CD4-positive, alpha-beta T cell treated with Interleukin-1 beta for 1 hour (primary cell): ENCODE data around the gene SCAMP5.

Source experiments
- DNase-seq, 2 donors: peaks; one replicate each; pipeline ENCODE4 v3.0.0-alpha.2; 2020 to 2022

Gene SCAMP5

GRCh38 chr15:74977599-74977998 lies 17.8 kb upstream of the SCAMP5 start:
- DNase-seq: no peak

DNA sequence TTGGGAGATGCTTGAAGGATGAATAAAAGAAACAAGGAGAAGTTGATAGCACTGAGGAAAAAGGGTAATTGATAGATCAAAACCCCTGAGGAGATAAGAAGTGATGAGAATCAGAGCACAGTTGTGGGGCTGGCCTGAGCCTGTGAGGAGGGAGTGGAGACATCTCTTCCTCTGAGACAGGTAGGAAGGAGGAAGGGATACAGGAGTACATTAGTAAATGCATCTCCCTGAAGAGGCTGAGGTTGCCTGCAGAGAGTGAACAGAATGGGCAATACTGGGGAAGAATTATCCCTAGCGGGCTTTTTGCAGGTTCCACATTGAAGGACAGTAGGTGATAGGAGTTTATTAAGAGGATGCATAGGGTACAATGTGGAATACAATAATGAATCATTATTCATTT lies 17.3 kb upstream of the SCAMP5 start:
- no peak for DNase-seq

DNA sequence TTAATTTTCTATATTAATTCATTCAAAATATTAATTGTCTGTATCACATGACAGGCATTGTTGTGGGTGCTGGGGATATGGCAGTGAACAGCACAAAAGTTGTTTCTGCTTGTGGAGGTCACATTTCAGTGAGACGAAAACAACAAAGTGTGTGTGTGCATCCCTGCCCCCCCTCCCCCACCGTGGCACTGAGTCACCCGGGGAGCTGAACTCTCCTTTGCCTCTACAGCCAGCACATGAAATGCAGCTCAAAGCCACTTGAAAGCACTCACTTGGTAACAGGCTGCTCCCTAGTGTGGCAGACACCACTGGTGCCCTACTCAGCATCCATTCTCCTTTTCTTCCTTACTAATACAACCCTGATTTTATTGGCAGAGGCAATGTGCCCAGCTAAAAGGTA lies 16.9 kb upstream of the SCAMP5 start:
- DNase-seq: no peak

DNA sequence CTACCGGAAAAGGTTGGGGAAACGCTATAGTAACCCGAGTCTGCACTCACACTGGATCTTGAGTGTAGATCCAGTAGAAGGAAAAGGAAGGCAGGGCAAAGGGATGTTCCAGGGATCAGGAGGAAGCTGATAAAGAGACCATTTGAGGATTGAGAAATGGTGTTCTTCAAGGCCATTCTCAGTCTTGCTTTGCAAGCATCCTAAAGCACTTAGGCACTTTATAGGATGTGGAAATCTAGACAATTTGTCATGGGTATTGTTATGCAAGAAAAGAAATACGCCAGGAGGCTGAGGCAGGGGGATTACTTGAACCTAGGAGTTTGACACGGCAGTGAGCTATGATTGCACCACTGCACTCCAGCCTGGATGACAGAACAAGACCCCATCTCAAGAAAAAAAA lies 13.2 kb upstream of the SCAMP5 start:
- no peak for DNase-seq

- DNase-seq: no peak
Observed at GRCh38 chr15:74983725-74984231, 11.6 kb upstream of the SCAMP5 start.

DNA sequence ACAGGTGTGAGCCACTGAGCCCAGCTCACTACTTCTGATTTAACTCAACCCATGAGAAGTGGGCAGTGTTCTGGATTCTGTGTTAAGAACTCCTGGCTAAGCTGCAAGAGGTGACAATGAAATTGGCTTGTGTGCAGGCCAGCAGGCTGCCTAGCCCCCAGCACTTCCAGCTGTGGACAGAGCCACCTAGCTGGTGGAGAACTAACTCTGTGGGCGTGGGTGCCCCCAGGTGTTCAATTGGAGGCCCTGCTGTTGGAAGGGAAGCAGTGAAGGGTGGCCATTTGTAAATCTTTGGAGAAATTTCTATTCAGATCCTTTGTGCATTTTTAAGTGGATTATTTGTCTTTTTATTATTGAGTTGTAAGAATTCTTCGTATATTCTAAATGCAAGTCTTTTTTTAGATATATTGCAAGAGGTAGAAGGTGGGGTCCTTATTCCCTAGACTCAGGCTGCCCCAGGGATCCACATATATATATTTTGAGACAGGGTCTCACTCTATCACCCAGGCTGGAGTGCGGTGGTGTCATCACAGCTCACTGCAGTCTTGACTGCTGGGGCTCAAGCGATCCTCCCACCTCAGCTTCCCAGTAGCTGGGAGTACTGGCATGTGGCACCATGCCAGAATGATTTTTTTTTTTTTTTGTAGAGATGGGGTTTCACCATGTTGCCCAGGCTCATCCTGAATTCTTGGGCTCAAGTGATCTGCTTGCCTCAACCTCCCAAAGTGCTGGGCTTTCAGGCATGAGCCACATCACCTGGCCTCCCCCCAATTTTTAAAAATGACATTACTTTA lies 7.2 kb upstream of the SCAMP5 start:
- peak; percentile 6 to 9 for DNase-seq

- DNase-seq: no peak
Observed at GRCh38 chr15:74989527-74989926, 5.8 kb upstream of the SCAMP5 start.

DNA sequence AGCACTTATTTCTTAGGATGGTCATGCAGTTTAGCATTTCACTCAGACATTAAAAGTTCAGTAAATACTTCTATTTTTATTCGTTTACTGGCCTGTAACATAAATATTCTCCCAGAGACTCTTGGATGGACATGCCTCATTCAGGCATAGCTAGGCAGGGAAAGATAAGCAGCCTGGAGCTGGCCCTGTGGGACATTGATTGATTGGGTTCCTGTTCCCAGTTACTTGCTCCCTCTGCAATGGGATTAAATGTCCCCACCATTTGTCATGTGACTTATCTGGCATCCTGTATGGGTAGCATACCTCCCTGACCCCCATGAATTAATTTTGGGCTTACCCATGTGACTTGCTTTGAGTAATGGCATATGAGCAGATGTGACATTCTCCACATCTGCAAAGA lies 2.7 kb upstream of the SCAMP5 start:
- no peak for DNase-seq

DNA sequence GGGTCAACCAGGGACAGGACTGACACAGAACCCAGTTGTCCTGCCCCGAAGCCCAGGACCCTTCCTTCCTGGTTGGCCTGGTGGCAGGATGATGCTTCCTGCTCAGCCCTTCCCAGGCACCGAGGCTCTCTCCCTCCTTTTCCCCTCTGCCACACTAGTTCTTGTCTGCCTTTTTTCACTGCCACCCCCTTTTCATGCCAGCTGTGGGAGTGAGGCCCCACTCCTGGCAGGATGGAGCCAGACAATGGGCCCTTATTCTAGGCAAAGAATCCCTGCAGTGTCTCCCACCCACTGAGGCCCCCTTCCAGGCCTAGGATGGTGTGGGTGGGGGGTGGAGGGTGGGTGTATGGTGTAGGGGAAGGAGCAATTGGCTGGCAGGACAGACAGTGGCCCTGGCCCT lies 1.1 kb upstream of the SCAMP5 start:
- no peak for DNase-seq

- no peak for DNase-seq
Observed at GRCh38 chr15:74994685-74995084, 678 bp upstream of the SCAMP5 start.

GRCh38 chr15:74995779-74996765 lies 709 bp downstream of the SCAMP5 start:
- DNase-seq: no peak

GRCh38 chr15:74997141-74997540 lies 1.8 kb downstream of the SCAMP5 start:
- no peak for DNase-seq

GRCh38 chr15:74997543-74997942 lies 2.2 kb downstream of the SCAMP5 start:
- no peak for DNase-seq

- DNase-seq: no peak
Observed at GRCh38 chr15:75001310-75001709, 5.9 kb downstream of the SCAMP5 start.

DNA sequence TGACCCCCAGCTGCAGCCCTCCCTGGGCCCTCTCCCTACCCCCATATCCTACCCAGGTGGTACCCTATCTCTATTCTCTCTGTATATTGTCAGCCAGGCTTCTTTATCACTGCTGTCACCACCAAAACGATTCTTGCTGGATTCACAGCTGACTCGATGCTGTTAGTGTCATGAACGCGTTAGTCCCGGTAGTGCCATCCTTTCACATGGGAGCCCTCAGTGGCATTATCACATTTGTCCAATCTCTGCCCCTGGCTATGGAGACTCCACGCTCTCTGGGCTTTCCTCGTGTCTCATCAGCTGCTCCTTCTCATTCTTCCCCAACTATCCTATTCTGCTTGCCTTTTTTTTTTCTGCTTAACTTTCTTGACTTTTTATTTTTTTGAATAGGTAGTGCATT lies 7.0 kb downstream of the SCAMP5 start:
- no peak for DNase-seq

GRCh38 chr15:75007216-75007615 lies 11.9 kb downstream of the SCAMP5 start:
- DNase-seq: no peak

DNA sequence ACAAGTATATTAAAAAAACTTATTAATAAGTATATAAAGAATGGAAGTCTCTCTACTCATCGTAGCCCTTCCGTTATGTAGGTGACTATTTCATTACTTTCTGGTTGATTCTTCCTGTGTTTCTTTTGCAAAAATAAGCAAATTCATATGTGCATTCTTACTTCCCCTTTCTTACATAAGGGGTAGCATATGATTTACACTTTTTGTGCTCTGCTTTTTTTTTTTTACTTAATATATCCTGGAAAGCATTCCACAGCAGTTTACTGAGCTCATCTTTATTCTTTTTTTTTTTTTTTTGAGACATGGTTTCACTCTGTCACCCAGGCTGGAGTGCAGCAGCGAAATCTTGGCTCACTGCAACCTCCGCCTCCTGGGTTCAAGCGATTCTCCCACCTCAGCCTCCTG lies 12.9 kb downstream of the SCAMP5 start:
- DNase-seq: no peak

DNA sequence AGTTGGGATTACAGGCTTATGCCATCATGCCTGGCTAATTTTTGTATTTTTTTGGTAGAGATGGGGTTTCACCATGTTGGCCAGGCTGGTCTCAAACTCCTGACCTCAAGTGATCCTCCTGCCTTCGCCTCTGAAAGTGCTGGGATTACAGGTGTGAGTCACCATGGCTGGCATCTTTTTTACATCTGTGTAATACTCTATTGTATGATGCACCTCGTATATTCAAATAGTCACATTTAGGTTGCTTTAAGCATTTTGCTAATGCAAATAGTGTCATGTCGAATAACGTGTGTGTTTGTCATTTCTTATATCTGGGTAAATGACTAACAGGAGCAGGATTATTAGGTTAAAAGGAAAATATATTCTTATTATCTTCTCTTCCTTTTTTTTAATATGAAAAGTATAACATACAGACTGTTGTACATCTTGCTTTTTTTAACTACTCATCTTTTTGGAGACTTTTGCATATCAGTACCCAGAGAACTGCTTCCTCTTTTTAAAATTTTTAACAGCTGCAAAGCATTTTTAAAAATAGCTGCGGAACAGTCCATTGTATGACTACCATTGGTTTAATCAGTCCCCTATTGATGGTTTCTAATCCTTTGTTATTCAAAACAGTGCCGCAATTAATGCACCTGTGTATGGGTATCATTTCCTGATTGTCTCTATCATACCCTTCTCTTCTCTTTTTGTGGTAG lies 13.4 kb downstream of the SCAMP5 start:
- DNase-seq: no peak

GRCh38 chr15:75016431-75016830 lies 21.1 kb downstream of the SCAMP5 start:
- DNase-seq: no peak

DNA sequence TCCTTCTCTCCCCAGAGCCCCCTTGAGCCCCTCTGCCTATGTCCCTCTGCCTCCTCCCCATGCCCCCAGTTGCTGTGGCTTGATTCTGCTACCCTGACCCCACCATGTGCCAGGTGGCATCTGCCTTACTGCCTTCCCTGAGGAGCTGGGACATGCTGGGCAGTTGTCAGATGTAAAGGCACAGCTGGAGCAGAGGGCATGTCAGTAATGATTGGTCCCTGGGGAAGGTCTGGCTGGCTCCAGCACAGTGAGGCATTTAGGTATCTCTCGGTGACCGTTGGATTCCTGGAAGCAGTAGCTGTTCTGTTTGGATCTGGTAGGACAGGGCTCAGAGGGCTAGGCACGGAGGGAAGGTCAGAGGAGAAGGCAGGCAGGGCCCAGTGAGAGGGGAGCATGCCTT lies 24.6 kb downstream of the SCAMP5 start:
- no peak for DNase-seq

- no peak for DNase-seq
Observed at GRCh38 chr15:75021341-75021740, 26.0 kb downstream of the SCAMP5 start.

GRCh38 chr15:75022783-75023180 lies 27.4 kb downstream of the SCAMP5 start:
- no peak for DNase-seq
